ENCODE data around the gene PTTG1IP. TPM values are rescaled to one million over a fixed set of nuclear protein-coding genes. Genes with fewer than 3 reads are reported as not detected.
A peak's percentile ranks its signal among the peaks of the same experiment; 100 is the strongest.

The PTTG1IP gene
- total and polyA plus RNA-seq, 10 of the 15 experiments (the other 5 are each of a cell fraction or from before 2014, with no cell fraction given) = 2.4 to 56.4 (median 44.4) TPM

DNA sequence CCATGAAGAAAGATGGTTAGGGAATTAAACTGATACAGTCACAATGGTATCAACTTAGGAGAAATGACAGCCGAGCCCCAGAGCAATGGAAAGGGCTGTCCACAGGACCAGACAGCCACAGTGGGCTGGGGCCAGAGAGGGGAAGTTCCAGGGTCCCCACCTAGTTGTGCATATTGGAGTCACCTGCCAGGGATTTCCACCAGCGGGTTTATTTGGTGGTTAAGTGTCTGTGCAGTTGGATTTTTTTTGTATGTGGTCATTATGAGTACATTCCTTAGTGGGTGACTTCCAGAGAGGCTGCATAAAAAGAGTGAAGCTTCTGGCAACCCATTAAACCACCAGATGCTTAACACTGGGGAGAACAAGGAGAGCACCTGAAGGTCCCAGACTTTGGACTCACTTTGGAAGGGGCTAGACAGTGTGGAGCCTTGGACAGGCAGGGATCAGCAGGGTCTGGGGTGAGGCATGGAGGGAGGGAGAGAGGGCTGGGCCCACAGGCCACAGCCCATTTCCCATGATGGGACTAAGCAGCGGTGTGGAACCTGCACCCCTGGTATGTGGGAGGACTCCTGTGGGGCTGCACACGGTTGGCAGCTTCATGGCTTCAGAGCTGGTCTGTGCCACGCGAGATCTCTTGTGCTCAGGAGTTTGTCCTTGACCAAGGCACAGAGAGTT is 7.8 kb upstream of the PTTG1IP start (continued):
- TF ChIP-seq ZBTB4 (CRISPR knock-in tag; IDR thresholded peaks at IDR 0.05) (no peak), KLF5 (IDR thresholded peaks at IDR 0.05; ENCODE audit: partially characterized antibody) (no peak), ASH2L (IDR thresholded peaks at IDR 0.05; ENCODE audit: borderline replicate concordance, low read depth) (no peak), BCL11A (IDR thresholded peaks at IDR 0.05; ENCODE audit: low read depth, low read length) (no peak), ZBED1 (IDR thresholded peaks at IDR 0.05; ENCODE audit: borderline replicate concordance) (no peak), GATAD2B (conservative IDR thresholded peaks at IDR 0.05; ENCODE audit: low read depth) (peak; percentile 46; the same call in 1 of the 2 replicates), NR2C1 (IDR thresholded peaks at IDR 0.05) (no peak), MTA3 (IDR thresholded peaks at IDR 0.05; ENCODE audit: borderline replicate concordance, low read length) (no peak), SMAD1 (IDR thresholded peaks at IDR 0.05; ENCODE audit: low read depth, partially characterized antibody) (no peak), ZSCAN29 (IDR thresholded peaks at IDR 0.05) (no peak), RELA (IDR thresholded peaks at IDR 0.05; ENCODE audit: borderline replicate concordance, partially characterized antibody) (peak; percentile 17), MEF2A (IDR thresholded peaks at IDR 0.05; ENCODE audit: insufficient read depth, low read depth, low read length) (no peak), IKZF1 (conservative IDR thresholded peaks at IDR 0.05) (peak; percentile 71), EED (IDR thresholded peaks at IDR 0.05; ENCODE audit: low read depth) (peak; percentile 56; the same call in 1 of the 2 replicates), SIN3A (IDR thresholded peaks at IDR 0.05; ENCODE audit: low read depth, low read length) (no peak), ZZZ3 (IDR thresholded peaks at IDR 0.05; ENCODE audit: control insufficient read depth, insufficient read length, low read depth) (no peak), MEF2B (IDR thresholded peaks at IDR 0.05; ENCODE audit: partially characterized antibody, poor library complexity, severe bottlenecking) (no peak), STAT1 (conservative IDR thresholded peaks at IDR 0.05) (no peak), USF1 (IDR thresholded peaks at IDR 0.05; ENCODE audit: borderline replicate concordance, extremely low read length, insufficient read depth, low read depth, low read length) (no peak), NFXL1 (IDR thresholded peaks at IDR 0.05; ENCODE audit: borderline replicate concordance) (no peak), TCF3 (IDR thresholded peaks at IDR 0.05; ENCODE audit: borderline replicate concordance, insufficient read depth, low read depth, low read length) (no peak), SUZ12 (IDR thresholded peaks at IDR 0.05; ENCODE audit: unreplicated experiment) (no peak)
- TF ChIP-seq, protein P1, sequence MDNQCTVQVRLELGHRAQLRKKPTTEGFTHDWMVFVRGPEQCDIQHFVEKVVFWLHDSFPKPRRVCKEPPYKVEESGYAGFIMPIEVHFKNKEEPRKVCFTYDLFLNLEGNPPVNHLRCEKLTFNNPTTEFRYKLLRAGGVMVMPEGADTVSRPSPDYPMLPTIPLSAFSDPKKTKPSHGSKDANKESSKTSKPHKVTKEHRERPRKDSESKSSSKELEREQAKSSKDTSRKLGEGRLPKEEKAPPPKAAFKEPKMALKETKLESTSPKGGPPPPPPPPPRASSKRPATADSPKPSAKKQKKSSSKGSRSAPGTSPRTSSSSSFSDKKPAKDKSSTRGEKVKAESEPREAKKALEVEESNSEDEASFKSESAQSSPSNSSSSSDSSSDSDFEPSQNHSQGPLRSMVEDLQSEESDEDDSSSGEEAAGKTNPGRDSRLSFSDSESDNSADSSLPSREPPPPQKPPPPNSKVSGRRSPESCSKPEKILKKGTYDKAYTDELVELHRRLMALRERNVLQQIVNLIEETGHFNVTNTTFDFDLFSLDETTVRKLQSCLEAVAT (IDR thresholded peaks at IDR 0.05) = no peak
- TF ChIP-seq, protein P2, sequence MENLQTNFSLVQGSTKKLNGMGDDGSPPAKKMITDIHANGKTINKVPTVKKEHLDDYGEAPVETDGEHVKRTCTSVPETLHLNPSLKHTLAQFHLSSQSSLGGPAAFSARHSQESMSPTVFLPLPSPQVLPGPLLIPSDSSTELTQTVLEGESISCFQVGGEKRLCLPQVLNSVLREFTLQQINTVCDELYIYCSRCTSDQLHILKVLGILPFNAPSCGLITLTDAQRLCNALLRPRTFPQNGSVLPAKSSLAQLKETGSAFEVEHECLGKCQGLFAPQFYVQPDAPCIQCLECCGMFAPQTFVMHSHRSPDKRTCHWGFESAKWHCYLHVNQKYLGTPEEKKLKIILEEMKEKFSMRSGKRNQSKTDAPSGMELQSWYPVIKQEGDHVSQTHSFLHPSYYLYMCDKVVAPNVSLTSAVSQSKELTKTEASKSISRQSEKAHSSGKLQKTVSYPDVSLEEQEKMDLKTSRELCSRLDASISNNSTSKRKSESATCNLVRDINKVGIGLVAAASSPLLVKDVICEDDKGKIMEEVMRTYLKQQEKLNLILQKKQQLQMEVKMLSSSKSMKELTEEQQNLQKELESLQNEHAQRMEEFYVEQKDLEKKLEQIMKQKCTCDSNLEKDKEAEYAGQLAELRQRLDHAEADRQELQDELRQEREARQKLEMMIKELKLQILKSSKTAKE (IDR thresholded peaks at IDR 0.05; ENCODE audit: low read depth, poor library complexity, severe bottlenecking) = no peak
